IMR-90 (cell line): ENCODE measurements around the gene PKD1.

Source experiments
- MXI1 ChIP-seq: IDR thresholded peaks from 2 replicates; pipeline ENCODE4 v1.6.1; 2012; ENCODE audit warnings: low read depth, mild to moderate bottlenecking, low read length, moderate library complexity, borderline replicate concordance
- POLR2A ChIP-seq: IDR thresholded peaks from 2 replicates; pipeline ENCODE4 v1.6.1; 2012; ENCODE audit warnings: mild to moderate bottlenecking, low read depth, low read length
- TF ChIP-seq, protein P1 (sequence below): conservative IDR thresholded peaks from 2 replicates; pipeline ENCODE4 v1.5.1; 2012; ENCODE audit warnings: mild to moderate bottlenecking, low read depth, low read length, improper control_type of control experiment

DNA sequence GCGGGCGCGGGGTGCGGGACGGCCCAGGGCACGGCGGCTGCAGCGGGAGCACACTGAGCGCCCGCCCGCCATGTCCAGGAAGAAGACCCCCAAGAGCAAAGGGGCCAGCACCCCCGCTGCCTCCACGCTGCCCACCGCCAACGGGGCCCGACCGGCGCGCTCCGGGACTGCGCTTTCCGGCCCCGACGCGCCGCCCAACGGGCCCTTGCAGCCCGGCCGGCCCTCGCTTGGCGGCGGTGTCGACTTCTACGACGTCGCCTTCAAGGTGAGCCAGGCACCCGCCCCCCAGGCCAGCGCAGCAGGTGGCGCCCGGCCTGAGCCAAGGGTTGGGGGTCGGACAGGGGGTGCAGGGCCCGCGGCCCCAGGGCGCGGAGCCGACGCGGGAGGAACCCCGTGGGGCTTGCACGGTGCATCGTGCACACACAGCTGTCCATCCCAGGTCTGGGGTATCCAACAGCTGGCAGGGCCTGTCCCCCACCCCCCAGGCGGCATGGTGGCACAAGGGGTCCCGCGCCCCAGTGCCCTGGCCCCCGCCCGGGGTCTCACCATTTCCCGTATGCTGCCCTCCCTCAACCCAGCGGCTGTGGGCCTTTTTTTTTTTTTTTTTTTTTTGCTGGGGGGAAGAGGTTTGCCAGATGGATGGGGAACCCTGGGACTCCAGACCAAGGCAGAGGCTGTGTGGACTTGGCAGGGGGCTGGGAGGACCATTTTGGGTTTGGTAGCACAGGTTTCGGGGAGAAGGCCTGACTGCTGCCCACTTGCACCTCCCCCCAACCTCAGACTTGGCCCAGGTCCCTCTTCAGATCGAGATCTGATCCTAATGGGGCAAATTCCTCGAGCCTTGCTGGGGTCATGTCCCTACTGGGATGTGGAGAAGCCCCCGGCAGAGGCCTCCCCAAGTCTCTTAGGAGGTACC lies 13.3 kb upstream of the PKD1 start:
- TF ChIP-seq, protein P1, sequence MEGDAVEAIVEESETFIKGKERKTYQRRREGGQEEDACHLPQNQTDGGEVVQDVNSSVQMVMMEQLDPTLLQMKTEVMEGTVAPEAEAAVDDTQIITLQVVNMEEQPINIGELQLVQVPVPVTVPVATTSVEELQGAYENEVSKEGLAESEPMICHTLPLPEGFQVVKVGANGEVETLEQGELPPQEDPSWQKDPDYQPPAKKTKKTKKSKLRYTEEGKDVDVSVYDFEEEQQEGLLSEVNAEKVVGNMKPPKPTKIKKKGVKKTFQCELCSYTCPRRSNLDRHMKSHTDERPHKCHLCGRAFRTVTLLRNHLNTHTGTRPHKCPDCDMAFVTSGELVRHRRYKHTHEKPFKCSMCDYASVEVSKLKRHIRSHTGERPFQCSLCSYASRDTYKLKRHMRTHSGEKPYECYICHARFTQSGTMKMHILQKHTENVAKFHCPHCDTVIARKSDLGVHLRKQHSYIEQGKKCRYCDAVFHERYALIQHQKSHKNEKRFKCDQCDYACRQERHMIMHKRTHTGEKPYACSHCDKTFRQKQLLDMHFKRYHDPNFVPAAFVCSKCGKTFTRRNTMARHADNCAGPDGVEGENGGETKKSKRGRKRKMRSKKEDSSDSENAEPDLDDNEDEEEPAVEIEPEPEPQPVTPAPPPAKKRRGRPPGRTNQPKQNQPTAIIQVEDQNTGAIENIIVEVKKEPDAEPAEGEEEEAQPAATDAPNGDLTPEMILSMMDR = no peak
- no peak for TF ChIP-seq MXI1
- TF ChIP-seq POLR2A = peak; percentile 17; the same call in 1 of the 2 replicates
